Panc1 (cell line): ENCODE measurements around the gene DTX3. TPM values are rescaled to one million over a fixed set of nuclear protein-coding genes. Genes with fewer than 3 reads are reported as not detected.

Experiments
- ATAC-seq: fragments of 200-7000 bp; cut with Tn5 transposase; 2 replicates; pipeline ENCODE4 v1.9.1; 2020; ENCODE audit warnings: mild to moderate bottlenecking, moderate library complexity
- BruUV-seq: library from RNA; stranded (reverse); fragments of 400-500 nt; replicated peaks from 2 replicates; lab custom pipeline; 2021; lab: Mats Ljungman, UMichigan
- CTCF ChIA-PET: fragments of 300-600 bp; sonication (Branson Sonifier 250); formaldehyde crosslinking; loops from one replicate; lab custom pipeline; 2022; ENCODE audit warnings: antibody characterized with exemption; lab: Charles Lee
- POLR2A ChIA-PET: fragments of 300-600 bp; sonication (Branson Sonifier 250); formaldehyde crosslinking; loops from one replicate; lab custom pipeline; 2022; ENCODE audit warnings: antibody characterized with exemption; lab: Charles Lee
- DNase-seq: peaks from one replicate; pipeline ENCODE4 v3.0.0-alpha.2; 2010; ENCODE audit warnings: low read depth, low spot score
- H3K27ac ChIP-seq: 2 replicates; pipeline ENCODE4 v1.5.1; 2011; ENCODE audit warnings: mild to moderate bottlenecking, low read length, inconsistent platforms
- H3K27me3 ChIP-seq: fragments of 200-500 bp; sonication (Bioruptor generic); 2 replicates; pipeline ENCODE4 v1.6.0; 2014; ENCODE audit warnings: low read length, inconsistent platforms; ENCODE audit not compliant: control insufficient read depth, insufficient read depth
- H3K36me3 ChIP-seq: fragments of 200-500 bp; sonication (Bioruptor generic); 2 replicates; pipeline ENCODE4 v1.5.1; 2014; ENCODE audit warnings: inconsistent platforms, mild to moderate bottlenecking, low read length, moderate library complexity; ENCODE audit not compliant: control insufficient read depth, insufficient read depth
- H3K4me1 ChIP-seq: 2 replicates; pipeline ENCODE4 v1.5.1; 2011; ENCODE audit warnings: inconsistent platforms, mild to moderate bottlenecking, low read length, moderate library complexity; ENCODE audit not compliant: control insufficient read depth, insufficient read depth
- H3K4me3 ChIP-seq, 2 experiments: 2 replicates each; pipeline ENCODE4 v1.5.1; 2011 to 2012; ENCODE audit warnings: low read depth in 2 of 2, low read length in 2 of 2, mild to moderate bottlenecking in 2 of 2, inconsistent platforms in 1 of 2, moderate library complexity in 1 of 2
- H3K9me3 ChIP-seq: fragments of 200-500 bp; sonication (Bioruptor generic); 2 replicates; pipeline ENCODE4 v1.5.1; 2014; ENCODE audit warnings: low read depth, mild to moderate bottlenecking, inconsistent platforms, low read length, moderate library complexity; ENCODE audit not compliant: control insufficient read depth, insufficient read depth
- CTCF ChIP-seq: fragments of 450-650 bp; IDR thresholded peaks from 2 replicates; pipeline ENCODE4 v1.5.1; 2017; ENCODE audit warnings: mild to moderate bottlenecking
- POLR2AphosphoS5 ChIP-seq: IDR thresholded peaks from 2 replicates; pipeline ENCODE4 v1.6.1; 2012; ENCODE audit warnings: mild to moderate bottlenecking, low read depth, low read length, moderate library complexity
- REST ChIP-seq, 2 experiments: IDR thresholded peaks; 2 replicates each; pipeline ENCODE4 v1.6.1; 2011 to 2012; ENCODE audit warnings: low read depth in 2 of 2, control low read depth in 1 of 2, low read length in 1 of 2, mild to moderate bottlenecking in 1 of 2, moderate library complexity in 1 of 2; ENCODE audit not compliant: insufficient read depth in 1 of 2
- SIN3A ChIP-seq: IDR thresholded peaks from 2 replicates; pipeline ENCODE4 v1.6.1; 2012; ENCODE audit warnings: low read depth, mild to moderate bottlenecking, low read length, moderate library complexity, borderline replicate concordance; ENCODE audit not compliant: insufficient read depth
- TCF7L2 ChIP-seq: IDR thresholded peaks from 2 replicates; pipeline ENCODE4 v1.6.1; 2011; ENCODE audit warnings: mild to moderate bottlenecking, low read depth, low read length, inconsistent platforms
- in situ Hi-C: cut with HindIII; loops from 2 replicates; pipeline ENCODE4 v1.10.0; 2016; ENCODE audit warnings: low sequenced_read_pairs, low pct_unique_long_range_greater_than_20kb
- intact Hi-C: fragments of 100-400 bp; cut with micrococcal nuclease; formaldehyde crosslinking; loops from one replicate; pipeline ENCODE4 v1.10.0; 2022; ENCODE audit not compliant: unreplicated experiment
- total RNA-seq: library from RNA; stranded (reverse); gene quantifications from one replicate; pipeline ENCODE4 v1.2.1, GENCODE V29; 2021; ENCODE audit not compliant: unreplicated experiment

The DTX3 gene
- total RNA-seq, 1 experiment from 2014 or later, result 37.8 TPM

- Histone ChIP-seq H3K9me3 (no peaks in the 10 kb centered on the region), H3K27me3 (no peaks in the 10 kb centered on the region), H3K27ac (no peak overlapping the region), H3K4me3 (no peak overlapping the region), H3K36me3 (no peaks in the 10 kb centered on the region), H3K4me1 (no peaks in the 10 kb centered on the region)
- in situ Hi-C loops (no loop called here), intact Hi-C loops (no loop called here)
- ATAC-seq, result no peak
- no peak for DNase-seq
- POLR2A ChIA-PET, result no interaction called here
- TF ChIP-seq TCF7L2, result no peak
- TF ChIP-seq POLR2AphosphoS5, result no peak
- no peak for TF ChIP-seq REST (IDR thresholded peaks at IDR 0.05; ENCODE audit: insufficient read depth in 1 of 2, low read depth in 2 of 2, low read length in 1 of 2)
- TF ChIP-seq CTCF, result no peak
- TF ChIP-seq SIN3A, result no peak
- CTCF ChIA-PET, result no interaction called here
- no TSS peak for BruUV-seq
Measured at GRCh38 chr12:57577981-57578758, 26.5 kb upstream of the DTX3 start.

GRCh38 chr12:57579011-57579410 is 25.6 kb upstream of the DTX3 start:
- H3K9me3 ChIP-seq, result no peaks in the 10 kb centered on the region
- H3K27ac ChIP-seq, result no peak overlapping the region
- H3K4me3 ChIP-seq, result no peak overlapping the region
- in situ Hi-C loops (no loop called here), intact Hi-C loops (no loop called here)
- no peaks in the 10 kb centered on the region for H3K36me3 ChIP-seq
- no peaks in the 10 kb centered on the region for H3K4me1 ChIP-seq
- ChIA-PET POLR2A (no interaction called here), CTCF (interaction anchor here (0.6 kb wide), 1 partner anchor 95 kb away, joined by 3 read pairs; no protein-coding TSS in a partner anchor)
- no peak for TF ChIP-seq SIN3A
- TF ChIP-seq REST (IDR thresholded peaks at IDR 0.05; ENCODE audit: insufficient read depth in 1 of 2, low read depth in 2 of 2, low read length in 1 of 2), result no peak
- TF ChIP-seq POLR2AphosphoS5, result no peak
- TF ChIP-seq CTCF, result no peak
- no peak for TF ChIP-seq TCF7L2
- BruUV-seq, result no TSS peak
- H3K27me3 ChIP-seq, result no peaks in the 10 kb centered on the region
- ATAC-seq, result no peak
- no peak for DNase-seq
